ENCODE data around the gene TOX3.

The TOX3 gene

GRCh38 chr16:52535076-52535475, 11.9 kb downstream of the TOX3 start:
- DNase-seq = peak; percentile 50

GRCh38 chr16:52533296-52533695, 13.6 kb downstream of the TOX3 start:
- no peak for DNase-seq

DNA sequence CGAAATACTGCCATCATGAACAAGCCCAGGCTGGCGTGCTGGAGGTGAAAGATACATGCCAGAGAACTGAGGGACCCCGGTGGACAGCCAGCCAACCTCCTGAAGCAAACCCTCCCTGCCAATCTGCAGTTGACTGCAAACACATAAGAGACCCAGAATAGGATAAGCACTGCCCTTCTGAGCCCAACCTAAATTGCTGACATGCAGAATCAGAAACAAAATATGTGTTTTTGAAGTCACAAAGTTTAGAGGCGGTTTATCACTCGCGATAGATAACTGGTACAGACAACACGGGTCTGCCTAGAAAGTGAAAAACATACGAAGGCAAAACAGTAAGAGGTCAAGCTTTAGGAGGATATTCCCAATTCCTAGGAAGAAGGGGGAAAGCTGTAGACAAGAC, 14.6 kb downstream of the TOX3 start:
- DNase-seq = no peak

GRCh38 chr16:52529226-52529625, 17.7 kb downstream of the TOX3 start:
- DNase-seq = peak; percentile 57

- peak; percentile 48 for DNase-seq
Observed at GRCh38 chr16:52528393-52529065, 18.4 kb downstream of the TOX3 start.

- no peak for DNase-seq
Observed at GRCh38 chr16:52526830-52527229, 20.1 kb downstream of the TOX3 start.

GRCh38 chr16:52526116-52526828, 20.7 kb downstream of the TOX3 start:
- DNase-seq = no peak

DNA sequence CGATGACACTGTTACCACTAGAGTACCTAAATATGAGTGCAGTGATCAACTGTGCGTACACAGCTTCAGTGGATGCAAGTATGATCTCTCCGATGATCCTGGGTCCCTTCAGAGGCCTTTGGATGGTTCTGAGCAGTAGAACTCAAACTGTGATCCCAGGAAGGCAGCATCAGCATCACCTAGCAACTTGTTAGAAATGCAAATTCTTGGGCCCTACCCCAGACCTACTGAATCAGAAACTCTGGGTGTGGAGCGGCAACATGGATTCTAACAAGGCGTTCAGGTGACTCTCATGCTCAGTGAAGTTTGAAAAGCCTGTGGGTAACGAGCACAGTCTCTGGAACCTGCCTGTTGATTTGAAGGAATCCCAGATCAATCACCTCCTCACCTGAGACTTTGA, 25.4 kb downstream of the TOX3 start:
- DNase-seq = no peak

GRCh38 chr16:52518884-52519283, 28.1 kb downstream of the TOX3 start:
- peak; percentile 39 for DNase-seq

GRCh38 chr16:52515068-52515671, 31.8 kb downstream of the TOX3 start:
- peak; percentile 62 for DNase-seq

DNA sequence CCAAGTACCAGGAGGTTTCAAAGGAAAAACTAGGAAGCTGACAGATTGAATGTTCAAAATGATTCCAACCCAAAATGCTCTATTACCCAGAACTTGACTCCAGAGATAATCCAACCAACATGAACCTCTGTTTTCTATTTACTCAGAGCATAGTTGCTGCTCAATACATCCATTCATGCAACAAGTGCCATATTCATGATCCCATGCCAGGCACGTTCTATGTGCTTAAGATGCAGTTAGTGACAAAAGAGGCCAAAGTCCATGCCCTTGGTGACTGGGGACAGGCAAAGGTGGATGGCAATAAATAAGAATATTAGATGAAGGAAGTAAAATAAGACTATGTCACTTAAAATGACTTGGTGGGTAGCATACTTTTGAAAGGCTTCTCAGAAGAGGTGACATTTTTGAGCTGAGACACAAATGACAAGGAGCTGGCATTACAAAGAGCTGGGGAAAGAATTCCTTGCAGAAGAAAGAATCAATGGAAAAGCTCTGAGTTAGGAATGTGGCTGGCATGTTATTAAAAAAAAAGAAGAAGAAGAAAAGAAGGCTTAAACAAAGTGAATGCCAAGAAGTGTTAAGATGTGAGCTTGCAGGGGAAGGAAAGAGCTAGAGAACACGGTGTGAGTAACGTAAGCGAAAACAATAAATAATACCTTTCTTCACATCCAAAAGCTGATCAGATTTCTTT, 34.5 kb downstream of the TOX3 start:
- no peak for DNase-seq

- DNase-seq = peak; percentile 25
Observed at GRCh38 chr16:52501746-52502145, 45.2 kb downstream of the TOX3 start.

DNA sequence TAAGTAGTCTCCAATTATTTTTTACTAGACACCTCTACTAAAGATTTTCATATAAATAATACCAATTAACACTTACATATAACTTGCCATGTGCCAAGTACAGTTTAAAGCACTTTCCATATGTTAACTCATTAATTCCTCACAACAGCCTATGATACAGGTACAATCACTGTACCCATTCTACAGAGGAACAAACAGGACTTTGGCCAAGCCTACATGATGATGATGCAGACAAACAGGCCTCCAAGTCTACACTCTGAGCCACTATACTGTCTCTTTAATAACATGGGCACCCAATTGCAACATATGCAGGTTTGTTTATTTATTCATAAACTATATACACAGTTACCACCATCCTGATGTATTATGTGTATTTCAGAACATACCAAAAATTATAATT, 46.0 kb downstream of the TOX3 start:
- DNase-seq = no peak

- DNase-seq = peak; percentile 61
Observed at GRCh38 chr16:52499060-52499440, 47.9 kb downstream of the TOX3 start.

DNA sequence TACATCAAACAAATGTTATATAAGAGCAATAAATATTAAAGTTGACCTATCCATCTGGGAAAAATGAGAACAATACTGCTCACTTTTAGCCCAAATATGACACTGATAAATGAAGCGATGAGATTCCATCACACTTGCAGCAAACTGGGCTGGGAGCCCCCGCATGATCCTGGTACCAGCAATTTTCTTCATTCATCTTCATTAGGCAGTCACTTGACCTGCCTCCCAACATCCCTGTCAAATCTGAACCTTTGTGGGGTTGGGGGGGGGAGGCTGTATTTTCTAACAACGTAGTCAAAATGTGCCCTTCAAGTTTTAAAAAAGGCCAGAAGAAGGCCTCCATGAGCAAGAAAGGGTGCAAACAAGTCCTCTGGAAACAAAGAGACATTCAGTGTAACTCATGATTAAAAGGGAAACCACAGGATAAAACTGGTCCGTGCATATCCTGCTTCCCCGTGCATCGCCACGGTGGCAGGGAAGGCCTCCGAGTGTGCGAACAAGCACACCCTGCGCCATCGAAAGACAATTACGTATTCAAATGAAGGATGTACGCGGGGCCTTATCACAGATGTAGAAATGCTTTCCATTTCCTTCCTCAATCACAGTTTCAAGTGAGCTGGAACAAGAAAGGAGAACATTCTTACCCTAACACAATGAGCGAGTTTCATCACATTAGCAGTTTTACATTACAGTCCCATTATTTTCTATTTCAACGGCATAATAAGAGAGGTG, 48.4 kb downstream of the TOX3 start:
- peak; percentile 87 for DNase-seq

DNA sequence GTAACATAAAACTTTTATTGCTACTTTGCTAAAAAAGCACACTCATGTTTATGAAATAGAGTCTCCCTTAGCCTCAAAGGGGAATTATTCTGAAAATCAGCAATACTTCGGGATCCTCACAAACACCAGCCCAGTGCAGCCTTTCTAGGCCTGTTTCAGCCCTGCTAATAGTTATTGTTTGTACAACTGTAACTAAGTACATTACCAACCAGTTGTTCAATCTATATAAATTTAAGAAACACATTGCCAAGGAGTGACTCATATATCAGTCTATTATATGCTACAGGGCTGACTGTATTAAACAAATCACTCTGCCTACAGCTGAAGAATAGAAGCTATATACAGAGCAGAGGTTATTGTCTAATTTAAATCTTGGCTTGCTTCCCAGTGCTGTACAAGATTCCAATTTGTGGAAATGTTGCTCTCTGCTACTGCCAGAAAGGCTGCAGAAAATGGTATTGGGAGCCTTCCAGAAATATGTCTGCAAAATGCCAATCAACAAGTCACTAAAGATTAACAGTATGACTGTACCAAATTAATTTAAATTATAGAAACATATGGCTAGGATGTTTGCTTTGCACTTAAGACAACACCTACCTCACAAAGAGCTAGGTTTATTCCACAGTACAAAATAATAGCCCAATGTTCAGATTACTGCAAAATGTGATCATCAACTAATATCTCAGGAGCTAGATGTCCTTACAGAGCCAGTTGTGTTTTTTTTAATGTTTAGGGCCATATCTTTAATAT, 49.7 kb downstream of the TOX3 start:
- DNase-seq = peak; percentile 77

DNA sequence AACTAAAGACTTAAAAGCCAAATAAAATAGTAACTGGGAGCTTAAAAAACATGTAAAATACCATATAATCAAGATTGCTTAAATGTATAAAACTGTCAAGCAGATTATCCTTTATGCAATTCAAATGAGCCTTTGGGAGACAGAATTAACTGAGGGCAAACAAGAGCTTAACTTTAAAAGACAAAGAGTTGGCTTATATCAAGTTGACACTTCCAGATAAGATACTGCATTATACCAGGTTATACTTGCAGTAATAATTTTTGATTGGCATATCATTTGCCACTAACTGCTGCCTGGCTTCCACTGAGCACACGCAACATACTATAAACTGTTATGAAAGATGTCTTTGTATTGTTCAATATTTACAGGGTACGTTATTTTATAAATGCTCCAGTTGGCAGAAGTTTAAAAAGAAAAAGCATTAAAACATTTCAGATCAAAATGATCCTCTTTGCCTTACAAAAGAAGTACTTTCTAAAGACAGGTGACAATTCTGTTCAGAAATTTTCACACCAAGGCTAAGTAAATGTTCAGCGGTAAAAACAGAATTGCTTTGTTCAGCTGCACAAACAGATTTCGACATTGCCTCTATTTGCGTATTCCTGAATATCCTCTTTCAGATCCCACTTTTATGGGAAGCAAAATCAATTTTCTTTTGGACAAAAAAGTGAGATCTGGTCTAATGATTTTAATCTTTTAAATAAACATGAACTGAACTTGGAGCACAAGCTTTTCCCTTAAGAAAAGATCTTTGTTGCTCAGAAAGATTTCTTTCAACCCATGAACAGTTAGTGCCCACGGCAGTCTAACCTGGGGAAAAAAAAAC, 50.7 kb downstream of the TOX3 start:
- DNase-seq = peak; percentile 83

- DNase-seq = peak; percentile 92
Observed at GRCh38 chr16:52494621-52495020, 52.3 kb downstream of the TOX3 start.

DNA sequence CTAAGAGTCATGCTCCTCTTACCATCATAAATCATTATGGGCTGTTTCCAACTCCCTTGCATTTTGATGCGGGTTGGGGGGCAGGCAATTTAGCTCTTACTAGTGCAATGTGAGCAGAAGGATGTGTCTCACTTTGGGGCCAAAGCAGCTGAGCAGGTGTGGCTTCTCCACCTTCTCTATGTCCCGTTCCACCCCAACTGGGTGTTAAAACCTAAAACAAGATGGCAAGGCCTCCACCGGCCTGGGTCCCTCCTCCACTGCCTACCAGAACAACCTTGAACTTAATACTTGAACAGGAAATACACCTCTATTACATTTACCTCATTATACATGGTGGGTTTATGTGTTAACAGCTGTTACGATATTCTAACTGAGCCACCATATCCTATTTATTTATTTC, 52.8 kb downstream of the TOX3 start:
- peak; percentile 57 for DNase-seq

DNA sequence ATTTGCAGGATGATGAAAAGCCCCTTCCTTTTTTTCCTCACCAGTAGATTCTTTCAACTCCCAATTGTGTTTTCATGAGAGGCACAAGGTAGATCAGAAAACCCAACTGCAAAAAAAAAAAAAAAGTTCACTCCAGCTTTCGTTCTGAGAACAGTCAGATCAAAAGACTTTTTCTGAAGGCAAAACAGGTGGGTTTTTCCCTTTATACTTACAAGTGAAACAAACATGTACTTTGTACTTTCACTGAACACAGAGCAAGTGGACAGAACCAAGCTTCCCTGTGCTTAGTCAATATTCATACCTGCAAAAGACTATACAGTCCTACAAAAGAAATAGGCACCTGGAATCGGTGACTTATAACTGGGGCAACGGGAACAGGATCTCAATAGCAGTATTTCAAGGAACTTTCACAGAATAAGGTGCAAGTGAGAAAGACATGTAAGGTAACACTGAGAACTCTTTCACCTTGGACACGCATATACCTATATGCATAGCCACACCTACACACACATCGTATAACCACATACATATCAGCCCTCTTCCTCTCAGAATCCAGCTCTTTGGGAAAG, 54.1 kb downstream of the TOX3 start:
- peak; percentile 74 for DNase-seq

DNA sequence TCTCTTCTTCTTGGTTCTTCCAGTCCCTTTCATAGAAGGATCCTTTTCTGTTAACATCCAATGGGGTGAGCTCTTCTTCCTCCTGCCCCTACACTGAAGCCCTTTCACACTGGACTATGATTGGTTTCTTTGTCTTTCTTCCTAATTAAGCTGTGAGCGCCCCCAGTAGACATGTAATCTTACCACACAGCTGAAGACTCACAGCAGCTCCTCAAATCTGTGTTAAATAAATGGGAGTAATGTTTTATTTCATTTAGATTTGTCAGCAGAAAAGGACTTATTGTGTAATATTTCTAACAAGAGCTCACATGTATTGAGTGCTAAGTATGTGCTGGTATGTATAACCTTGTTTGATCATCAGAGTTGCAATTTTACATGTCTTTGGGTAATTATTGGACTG, 55.7 kb downstream of the TOX3 start:
- no peak for DNase-seq

All from DMS53 (cell line).